ENCODE measurements around the gene ITGAE.
"Not testable (repeated sequence)": the region's sequence is repeated elsewhere in the genome, so short reads cannot be mapped to it uniquely, and the experiment has no call there.

ITGAE gene

DNA sequence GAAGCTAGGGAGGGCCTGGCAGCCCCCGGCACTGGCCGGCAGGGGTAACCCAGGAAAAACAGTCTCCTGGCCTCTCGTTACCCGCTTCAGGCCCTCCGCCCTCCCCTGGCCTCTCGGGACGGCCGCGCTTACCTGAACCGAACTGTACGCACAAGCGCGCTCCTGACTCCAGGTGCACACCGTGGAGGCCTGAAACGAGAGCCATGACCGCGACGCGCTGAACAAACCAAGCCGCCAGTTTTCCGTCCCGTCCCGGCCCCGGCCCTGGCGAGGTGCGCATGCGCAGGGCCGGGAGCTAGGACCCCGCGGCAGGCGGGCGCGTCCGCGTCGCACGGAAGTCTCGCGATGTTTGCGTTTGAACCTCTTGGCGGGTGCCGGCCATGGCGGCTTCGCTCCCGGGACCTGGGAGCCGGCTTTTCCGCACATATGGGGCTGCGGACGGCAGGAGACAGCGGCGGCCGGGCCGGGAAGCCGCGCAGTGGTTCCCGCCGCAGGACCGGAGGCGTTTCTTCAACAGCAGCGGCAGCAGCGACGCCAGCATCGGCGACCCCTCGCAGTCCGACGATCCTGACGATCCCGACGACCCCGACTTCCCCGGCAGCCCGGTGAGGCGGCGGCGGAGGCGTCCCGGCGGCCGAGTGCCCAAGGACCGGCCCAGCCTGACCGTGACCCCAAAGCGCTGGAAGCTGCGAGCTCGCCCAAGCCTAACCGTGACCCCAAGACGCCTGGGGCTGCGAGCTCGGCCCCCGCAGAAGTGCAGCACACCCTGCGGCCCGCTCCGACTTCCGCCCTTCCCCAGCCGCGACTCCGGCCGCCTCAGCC lies 77.2 kb downstream of the ITGAE start, which contains the start of gene HASPIN:
Gene HASPIN (plus strand): TSS at position 348 of the 822 bp plus-strand sequence. CDS start 33 bp downstream, at position 381.
- DNase-seq (ENCODE audit: insufficient read length, low spot score) (peak; percentile 99), FAIRE-seq (peak; percentile 98)
- peak; percentile 39; the same call in 1 of the 2 replicates for TF ChIP-seq TAF1 (IDR thresholded peaks at IDR 0.05; ENCODE audit: low read depth, low read length)
- TF ChIP-seq SPI1 (IDR thresholded peaks at IDR 0.05; ENCODE audit: low read depth, low read length): peak; percentile 25; the same call in 1 of the 2 replicates
- no peak for TF ChIP-seq PAX5 (IDR thresholded peaks at IDR 0.05; ENCODE audit: insufficient read depth, low read length, severe bottlenecking)
- peak; percentile 32; the same call in 1 of the 2 replicates for TF ChIP-seq POLR2A (IDR thresholded peaks at IDR 0.05; ENCODE audit: low read depth, low read length)
- TF ChIP-seq POU2F2 (IDR thresholded peaks at IDR 0.05; ENCODE audit: low read depth, low read length): no peak
- peak; percentile 27 for TF ChIP-seq POLR2AphosphoS5 (IDR thresholded peaks at IDR 0.05; ENCODE audit: low read depth, low read length)

DNA sequence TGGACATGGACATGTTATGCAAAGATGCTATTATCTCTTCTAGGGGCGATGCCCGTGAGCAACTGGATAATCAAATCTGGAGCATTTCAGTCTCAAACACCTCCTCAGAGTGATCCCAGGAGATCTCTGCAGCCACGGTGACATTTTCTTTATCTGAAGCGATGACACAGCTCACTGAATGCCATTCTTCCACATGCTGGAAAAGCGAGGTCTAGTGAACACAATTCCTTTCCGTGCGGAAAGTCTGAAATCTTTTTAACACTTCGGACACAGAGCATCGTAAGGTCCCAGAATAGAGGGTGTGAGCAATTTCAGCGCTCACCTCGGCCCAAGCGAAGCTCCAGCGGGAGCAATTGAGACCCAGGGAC lies 77.8 kb downstream of the ITGAE start:
- no peak for FAIRE-seq
- no peak for TF ChIP-seq SPI1 (IDR thresholded peaks at IDR 0.05; ENCODE audit: low read depth, low read length)
- no peak for TF ChIP-seq PAX5 (IDR thresholded peaks at IDR 0.05; ENCODE audit: insufficient read depth, low read length, severe bottlenecking)
- no peak for TF ChIP-seq POLR2A (IDR thresholded peaks at IDR 0.05; ENCODE audit: low read depth, low read length)
- no peak for TF ChIP-seq TAF1 (IDR thresholded peaks at IDR 0.05; ENCODE audit: low read depth, low read length)
- no peak for TF ChIP-seq POU2F2 (IDR thresholded peaks at IDR 0.05; ENCODE audit: low read depth, low read length)
- no peak for TF ChIP-seq POLR2AphosphoS5 (IDR thresholded peaks at IDR 0.05; ENCODE audit: low read depth, low read length)
- no peak for DNase-seq (ENCODE audit: insufficient read length, low spot score)

DNA sequence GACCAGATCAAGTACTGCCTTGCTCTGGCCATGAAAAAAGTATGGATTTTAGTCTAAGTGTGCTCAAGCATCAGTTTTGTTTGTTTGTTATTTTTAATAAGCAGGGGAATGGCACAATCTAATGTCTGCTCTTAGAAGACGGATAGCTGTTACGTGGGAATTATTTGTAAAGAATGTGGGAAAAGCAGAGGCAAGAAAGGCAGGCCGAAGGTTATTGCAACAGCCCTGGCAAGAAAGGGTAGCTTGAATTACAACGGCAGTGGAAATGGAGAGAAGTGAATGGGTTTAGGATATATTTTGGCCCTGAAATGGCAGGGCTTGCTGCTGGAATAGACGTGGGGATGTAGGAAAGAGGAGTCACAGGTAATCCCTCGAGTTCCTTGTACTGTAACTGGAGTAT lies 78.3 kb downstream of the ITGAE start:
- TF ChIP-seq TAF1 (IDR thresholded peaks at IDR 0.05; ENCODE audit: low read depth, low read length) (no peak), POU2F2 (IDR thresholded peaks at IDR 0.05; ENCODE audit: low read depth, low read length) (no peak), SPI1 (IDR thresholded peaks at IDR 0.05; ENCODE audit: low read depth, low read length) (no peak), POLR2AphosphoS5 (IDR thresholded peaks at IDR 0.05; ENCODE audit: low read depth, low read length) (no peak)
- FAIRE-seq: no peak
- DNase-seq (ENCODE audit: insufficient read length, low spot score): no peak

DNA sequence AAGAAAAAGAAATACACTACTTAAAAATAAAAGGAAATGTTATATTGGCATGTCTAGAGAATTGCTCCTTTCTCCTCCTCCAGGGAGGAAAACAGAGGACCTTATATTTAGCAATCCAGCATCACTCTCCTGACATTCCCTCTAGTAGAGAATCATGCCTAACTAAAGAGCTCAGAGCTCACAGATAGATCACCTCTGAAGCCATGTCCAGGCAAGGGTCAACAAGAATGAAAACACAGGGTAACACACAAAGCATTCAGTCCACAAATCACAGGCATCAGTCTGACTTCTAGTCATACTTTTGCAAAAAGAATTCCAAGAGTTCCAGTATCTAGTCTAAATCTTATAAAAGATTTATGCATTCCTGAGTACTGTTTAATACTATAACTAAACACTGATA lies 81.7 kb downstream of the ITGAE start:
- FAIRE-seq (no peak), DNase-seq (ENCODE audit: insufficient read length, low spot score) (no peak)
- TF ChIP-seq PAX5 (IDR thresholded peaks at IDR 0.05; ENCODE audit: insufficient read depth, low read length, severe bottlenecking) (no peak), POLR2AphosphoS5 (IDR thresholded peaks at IDR 0.05; ENCODE audit: low read depth, low read length) (no peak), POLR2A (IDR thresholded peaks at IDR 0.05; ENCODE audit: low read depth, low read length) (no peak), POU2F2 (IDR thresholded peaks at IDR 0.05; ENCODE audit: low read depth, low read length) (no peak), SPI1 (IDR thresholded peaks at IDR 0.05; ENCODE audit: low read depth, low read length) (no peak), TAF1 (IDR thresholded peaks at IDR 0.05; ENCODE audit: low read depth, low read length) (no peak)

DNA sequence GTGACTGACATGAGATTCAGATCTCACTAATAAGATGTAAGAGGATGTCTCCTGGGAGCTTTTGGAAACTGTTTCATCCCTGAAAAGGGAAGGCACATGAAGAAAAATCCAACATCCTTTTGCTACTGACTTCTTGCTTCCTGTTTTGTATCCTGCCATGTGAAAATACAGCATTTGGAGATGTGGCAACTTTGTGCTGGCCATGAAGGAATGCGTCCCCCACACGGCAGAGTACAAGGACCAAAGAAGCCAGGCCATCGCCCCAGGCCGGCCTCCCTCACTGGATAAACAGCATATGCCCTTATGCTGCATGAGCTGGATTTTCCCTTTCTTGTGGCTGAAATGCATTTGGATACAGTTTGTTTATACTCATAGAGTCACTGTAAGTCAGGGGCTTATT lies 82.8 kb downstream of the ITGAE start:
- FAIRE-seq (no peak), DNase-seq (ENCODE audit: insufficient read length, low spot score) (no peak)
- TF ChIP-seq SPI1 (IDR thresholded peaks at IDR 0.05; ENCODE audit: low read depth, low read length) (no peak), POLR2AphosphoS5 (IDR thresholded peaks at IDR 0.05; ENCODE audit: low read depth, low read length) (no peak), PAX5 (IDR thresholded peaks at IDR 0.05; ENCODE audit: insufficient read depth, low read length, severe bottlenecking) (no peak), TAF1 (IDR thresholded peaks at IDR 0.05; ENCODE audit: low read depth, low read length) (no peak), POLR2A (IDR thresholded peaks at IDR 0.05; ENCODE audit: low read depth, low read length) (no peak), POU2F2 (IDR thresholded peaks at IDR 0.05; ENCODE audit: low read depth, low read length) (no peak)

DNA sequence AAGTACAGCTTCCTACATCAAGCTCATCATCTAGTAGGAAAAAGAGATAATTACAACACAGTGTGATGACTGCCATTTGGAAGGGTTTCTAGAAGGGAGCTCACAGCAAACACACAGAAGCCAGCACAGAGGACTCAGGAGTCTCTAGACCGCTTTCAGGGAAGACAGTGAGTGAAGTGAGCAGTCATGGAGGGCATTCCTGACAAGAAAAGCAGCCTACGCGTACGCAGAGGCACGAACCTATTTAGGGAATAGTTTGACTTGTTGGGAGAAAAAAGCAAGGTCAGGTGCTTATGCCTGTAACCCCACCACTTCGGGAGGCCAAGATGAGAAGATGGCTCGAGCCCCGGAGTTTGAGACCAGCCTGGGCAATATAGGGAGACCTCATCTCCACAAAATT lies 85.7 kb downstream of the ITGAE start:
- TF ChIP-seq POLR2AphosphoS5 (IDR thresholded peaks at IDR 0.05; ENCODE audit: low read depth, low read length) (no peak), TAF1 (IDR thresholded peaks at IDR 0.05; ENCODE audit: low read depth, low read length) (no peak), PAX5 (IDR thresholded peaks at IDR 0.05; ENCODE audit: insufficient read depth, low read length, severe bottlenecking) (no peak), POLR2A (IDR thresholded peaks at IDR 0.05; ENCODE audit: low read depth, low read length) (no peak), SPI1 (IDR thresholded peaks at IDR 0.05; ENCODE audit: low read depth, low read length) (no peak), POU2F2 (IDR thresholded peaks at IDR 0.05; ENCODE audit: low read depth, low read length) (no peak)
- FAIRE-seq: no peak
- no peak for DNase-seq (ENCODE audit: insufficient read length, low spot score)

DNA sequence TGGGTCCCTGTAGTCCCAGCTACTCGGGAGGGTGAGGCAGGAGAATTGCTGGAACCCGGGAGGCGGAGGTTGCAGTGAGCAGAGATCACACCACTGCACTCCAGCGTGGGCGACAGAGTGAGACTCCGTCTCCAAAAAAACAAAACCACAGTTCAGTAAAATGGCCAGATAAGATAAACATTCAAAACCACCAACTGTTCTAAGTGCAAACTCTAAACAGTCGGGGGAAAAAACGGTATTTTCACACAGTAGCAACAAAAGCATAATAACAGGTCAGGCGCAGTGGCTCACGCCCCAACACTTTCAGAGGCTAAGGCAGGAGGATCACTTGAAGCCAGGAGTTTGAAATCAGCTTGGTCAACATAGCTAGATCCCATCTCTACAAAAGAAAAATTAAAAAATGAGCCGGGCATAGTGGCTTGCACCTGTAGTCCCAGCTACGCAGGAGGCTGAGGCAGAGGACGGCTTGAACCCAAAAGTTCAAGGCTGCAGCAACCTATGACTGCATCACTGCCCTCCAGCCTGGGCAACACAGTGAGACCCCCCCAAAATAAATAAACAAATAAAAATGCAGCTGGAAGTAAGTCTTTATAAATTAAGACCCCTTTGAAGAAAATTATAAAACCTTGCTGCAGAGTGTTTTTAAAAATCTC lies 88.1 kb downstream of the ITGAE start:
- TF ChIP-seq TAF1 (IDR thresholded peaks at IDR 0.05; ENCODE audit: low read depth, low read length) (no peak), SPI1 (IDR thresholded peaks at IDR 0.05; ENCODE audit: low read depth, low read length) (no peak), POLR2A (IDR thresholded peaks at IDR 0.05; ENCODE audit: low read depth, low read length) (no peak), POLR2AphosphoS5 (IDR thresholded peaks at IDR 0.05; ENCODE audit: low read depth, low read length) (no peak), POU2F2 (IDR thresholded peaks at IDR 0.05; ENCODE audit: low read depth, low read length) (no peak)
- peak; percentile 93 for FAIRE-seq
- no peak for DNase-seq (ENCODE audit: insufficient read length, low spot score)

DNA sequence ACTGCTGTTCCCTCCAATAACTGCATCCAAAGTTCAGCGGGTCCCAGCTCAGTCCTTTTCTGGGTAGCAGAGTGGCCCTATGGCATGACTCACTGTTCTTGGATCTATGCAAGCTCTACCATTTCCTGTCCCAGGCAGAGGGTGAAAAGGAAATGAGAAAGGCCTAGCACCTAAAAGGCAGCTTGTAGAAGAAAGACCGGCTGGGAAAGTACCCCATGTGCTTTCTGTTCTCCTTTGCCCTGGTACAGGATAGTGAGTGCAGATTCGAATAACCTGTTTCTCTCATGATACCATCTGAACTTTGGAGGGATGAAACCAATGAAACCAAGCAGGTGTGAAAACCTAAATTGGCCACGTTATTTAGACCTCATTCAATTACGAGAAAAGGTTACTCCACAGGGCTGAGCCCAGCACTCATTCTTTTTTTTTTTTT lies 90.0 kb downstream of the ITGAE start:
- TF ChIP-seq POLR2AphosphoS5 (IDR thresholded peaks at IDR 0.05; ENCODE audit: low read depth, low read length) (no peak), PAX5 (IDR thresholded peaks at IDR 0.05; ENCODE audit: insufficient read depth, low read length, severe bottlenecking) (peak; percentile 94), SPI1 (IDR thresholded peaks at IDR 0.05; ENCODE audit: low read depth, low read length) (peak; percentile 94)
- peak; percentile 94 for FAIRE-seq
- peak; percentile 72 for DNase-seq (ENCODE audit: insufficient read length, low spot score)

DNA sequence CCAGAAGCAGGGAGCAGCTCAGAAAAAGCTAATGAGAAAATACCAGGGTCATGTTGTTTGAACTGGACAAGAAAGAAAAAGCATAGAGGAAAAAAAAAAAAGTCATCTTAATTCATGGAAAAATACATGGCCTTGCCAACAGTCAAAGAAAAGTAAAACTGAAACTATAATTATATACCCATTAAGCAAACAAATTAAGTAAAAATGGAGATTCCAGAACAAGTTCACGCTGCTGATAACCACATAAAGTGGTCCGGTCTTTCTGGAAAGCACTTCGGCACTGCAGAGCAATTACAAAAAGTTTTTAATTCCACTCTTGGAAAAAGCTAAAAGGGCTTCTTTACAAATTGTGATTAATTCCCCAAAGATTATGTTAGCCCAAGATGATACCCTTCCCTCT lies 92.6 kb downstream of the ITGAE start:
- DNase-seq (ENCODE audit: insufficient read length, low spot score) (no peak), FAIRE-seq (no peak)
- TF ChIP-seq POLR2A (IDR thresholded peaks at IDR 0.05; ENCODE audit: low read depth, low read length) (no peak), SPI1 (IDR thresholded peaks at IDR 0.05; ENCODE audit: low read depth, low read length) (no peak), POU2F2 (IDR thresholded peaks at IDR 0.05; ENCODE audit: low read depth, low read length) (no peak), TAF1 (IDR thresholded peaks at IDR 0.05; ENCODE audit: low read depth, low read length) (no peak), POLR2AphosphoS5 (IDR thresholded peaks at IDR 0.05; ENCODE audit: low read depth, low read length) (no peak), PAX5 (IDR thresholded peaks at IDR 0.05; ENCODE audit: insufficient read depth, low read length, severe bottlenecking) (no peak)

DNA sequence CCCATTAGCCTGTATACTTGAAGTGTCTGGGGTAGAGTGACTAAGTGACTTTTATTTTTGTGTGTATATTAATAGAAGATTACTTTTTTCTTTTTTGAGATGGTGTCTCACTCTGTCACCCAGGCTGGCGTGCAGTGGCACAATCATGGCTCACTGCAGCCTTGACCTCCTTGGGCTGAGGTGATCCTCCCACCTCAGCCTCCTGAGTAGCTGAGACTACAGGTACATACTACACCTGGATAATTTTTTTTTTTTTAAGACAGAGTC lies 95.3 kb downstream of the ITGAE start:
- DNase-seq (ENCODE audit: insufficient read length, low spot score); FAIRE-seq: not testable (repeated sequence)
